ENCODE results near the gene A2ML1. TPM values are rescaled to one million over a fixed set of nuclear protein-coding genes. Genes with fewer than 3 reads are reported as not detected.

A2ML1 gene
- total RNA-seq, 1 experiment from 2014 or later = not detected

DNA sequence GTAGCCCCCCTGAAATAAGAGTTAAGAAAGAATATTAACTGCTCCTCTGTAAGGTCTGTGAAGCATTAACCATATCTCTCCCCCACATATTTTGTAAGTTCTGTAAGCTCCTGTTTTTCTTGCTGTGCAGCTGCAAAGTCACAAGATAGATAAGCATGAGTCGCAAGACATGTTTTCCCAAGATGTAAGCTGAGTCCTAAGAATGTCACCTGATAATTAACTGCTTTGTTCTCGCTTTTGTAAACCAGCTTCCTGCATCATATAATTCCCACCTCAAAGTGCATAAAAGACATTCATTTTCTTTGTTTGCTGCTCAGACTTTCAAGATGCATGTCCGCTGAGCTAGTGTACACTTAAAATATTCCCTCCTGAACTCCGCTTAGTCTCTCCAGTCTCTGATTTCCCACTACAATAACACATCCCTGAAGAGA, 64.9 kb downstream of the A2ML1 start:
- Mint-ChIP-seq H3K4me3 (ENCODE audit: unreplicated experiment) (no peak overlapping the region), H3K4me1 (ENCODE audit: insufficient read depth, unreplicated experiment) (peaks cover 6% of the 10 kb centered on the region), H3K27ac (ENCODE audit: low read depth, unreplicated experiment) (no peak overlapping the region), H3K36me3 (ENCODE audit: insufficient read depth, unreplicated experiment) (no peaks in the 10 kb centered on the region), H3K9me3 (ENCODE audit: unreplicated experiment) (no peaks in the 10 kb centered on the region), H3K27me3 (ENCODE audit: insufficient read depth, unreplicated experiment) (no peaks in the 10 kb centered on the region)
- intact Hi-C loops (cut with micrococcal nuclease) = no loop called here
- ChIA-PET POLR2A (no interaction called here), CTCF (interaction anchor here (0.6 to 1.5 kb wide), 7 partner anchors 9 to 1306 kb away, joined by 3 to 5 read pairs (median 3); no protein-coding TSS in a partner anchor)
- no peak for DNase-seq (ENCODE audit: unreplicated experiment)
- BruUV-seq (replicated peaks) = no TSS peak
- TF ChIP-seq, protein P1, sequence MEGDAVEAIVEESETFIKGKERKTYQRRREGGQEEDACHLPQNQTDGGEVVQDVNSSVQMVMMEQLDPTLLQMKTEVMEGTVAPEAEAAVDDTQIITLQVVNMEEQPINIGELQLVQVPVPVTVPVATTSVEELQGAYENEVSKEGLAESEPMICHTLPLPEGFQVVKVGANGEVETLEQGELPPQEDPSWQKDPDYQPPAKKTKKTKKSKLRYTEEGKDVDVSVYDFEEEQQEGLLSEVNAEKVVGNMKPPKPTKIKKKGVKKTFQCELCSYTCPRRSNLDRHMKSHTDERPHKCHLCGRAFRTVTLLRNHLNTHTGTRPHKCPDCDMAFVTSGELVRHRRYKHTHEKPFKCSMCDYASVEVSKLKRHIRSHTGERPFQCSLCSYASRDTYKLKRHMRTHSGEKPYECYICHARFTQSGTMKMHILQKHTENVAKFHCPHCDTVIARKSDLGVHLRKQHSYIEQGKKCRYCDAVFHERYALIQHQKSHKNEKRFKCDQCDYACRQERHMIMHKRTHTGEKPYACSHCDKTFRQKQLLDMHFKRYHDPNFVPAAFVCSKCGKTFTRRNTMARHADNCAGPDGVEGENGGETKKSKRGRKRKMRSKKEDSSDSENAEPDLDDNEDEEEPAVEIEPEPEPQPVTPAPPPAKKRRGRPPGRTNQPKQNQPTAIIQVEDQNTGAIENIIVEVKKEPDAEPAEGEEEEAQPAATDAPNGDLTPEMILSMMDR (IDR thresholded peaks at IDR 0.05; ENCODE audit: unreplicated experiment) = no peak

DNA sequence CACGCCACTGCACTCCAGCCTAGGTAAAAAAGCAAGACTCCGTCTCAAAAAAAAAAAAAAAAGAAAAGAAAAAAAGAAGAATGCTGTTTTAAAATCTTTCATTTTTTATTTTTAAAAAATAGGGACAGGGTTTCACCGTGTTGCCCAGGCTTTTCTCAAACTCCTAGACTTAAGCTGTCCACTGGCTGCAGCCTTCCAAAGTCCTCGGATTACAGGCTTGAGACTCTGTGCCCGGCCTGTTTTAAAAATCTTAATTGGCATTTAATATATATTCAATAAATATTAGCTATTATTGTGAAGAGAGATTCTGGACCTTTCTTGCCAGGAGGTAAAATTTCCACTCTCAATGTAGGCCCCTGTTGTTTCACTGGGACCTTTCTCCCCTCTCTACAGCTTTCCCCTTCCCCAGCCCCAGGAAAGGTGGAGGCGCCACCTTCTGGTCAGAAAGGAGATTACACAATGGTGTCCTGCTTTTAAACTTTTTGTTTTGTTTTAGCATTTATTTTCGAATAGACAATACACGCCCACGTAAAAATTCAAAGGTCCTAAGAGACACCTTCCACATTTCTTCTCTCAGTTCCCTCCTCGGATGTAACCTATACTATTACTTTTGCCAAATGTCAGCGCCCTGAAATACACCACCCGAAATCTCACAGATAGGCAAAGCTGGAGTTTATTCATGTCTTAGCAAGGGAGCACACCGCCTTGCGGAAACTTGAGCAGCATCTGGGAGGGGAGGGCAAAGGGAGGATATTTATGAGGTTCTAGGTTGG, 68.1 kb downstream of the A2ML1 start:
- H3K27ac Mint-ChIP-seq (ENCODE audit: low read depth, unreplicated experiment) = peak overlapping the region; percentile 86
- intact Hi-C loops (cut with micrococcal nuclease) = loop anchor here (1.0 to 10.0 kb wide), 5 partner anchors 116 to 348 kb away; partner anchors contain the start of gene CLEC4E
- TF ChIP-seq, protein P1 (IDR thresholded peaks at IDR 0.05; ENCODE audit: unreplicated experiment) = peak; percentile 82

DNA sequence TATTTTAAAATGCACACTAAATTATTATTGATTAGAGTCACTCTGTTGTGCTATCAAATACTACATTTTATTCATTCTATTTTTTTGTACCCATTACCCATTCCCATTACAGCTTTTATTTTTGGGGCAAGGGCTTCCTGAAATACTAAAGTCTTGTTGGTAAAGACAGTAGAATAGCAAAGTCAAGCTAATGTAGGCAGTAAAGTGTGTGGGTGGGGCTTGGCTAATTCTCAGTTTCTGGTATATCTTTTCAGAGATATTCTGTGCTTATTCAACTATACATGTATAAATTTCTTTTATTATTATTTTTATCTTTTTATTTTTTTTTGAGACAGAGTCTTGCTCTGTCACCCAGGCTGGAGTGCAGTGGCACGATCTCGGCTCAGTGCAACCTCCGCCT, 69.6 kb downstream of the A2ML1 start:
- H3K36me3 Mint-ChIP-seq (ENCODE audit: insufficient read depth, unreplicated experiment) = no peaks in the 10 kb centered on the region

More for the DNA sequence above, 68.1 kb downstream of the A2ML1 start:
- Mint-ChIP-seq H3K36me3 (ENCODE audit: insufficient read depth, unreplicated experiment) (no peaks in the 10 kb centered on the region), H3K4me1 (ENCODE audit: insufficient read depth, unreplicated experiment) (peaks cover 6% of the 10 kb centered on the region), H3K4me3 (ENCODE audit: unreplicated experiment) (peak overlapping the region; percentile 83), H3K9me3 (ENCODE audit: unreplicated experiment) (no peaks in the 10 kb centered on the region), H3K27me3 (ENCODE audit: insufficient read depth, unreplicated experiment) (no peaks in the 10 kb centered on the region)
- peak; percentile 67 for DNase-seq (ENCODE audit: unreplicated experiment)
- CTCF ChIA-PET = interaction anchor here (0.5 to 5.0 kb wide), 84 partner anchors 9 to 863 kb away, joined by 3 to 165 read pairs (median 5); partner anchors contain the start of genes AICDA, CLEC4E, M6PR and RIMKLB
- POLR2A ChIA-PET = interaction anchor here (0.9 to 1.8 kb wide), 2 partner anchors 59 to 209 kb away, joined by 3 to 9 read pairs; partner anchors contain the start of gene M6PR
- no TSS peak for BruUV-seq (replicated peaks)

More for the DNA sequence above, 69.6 kb downstream of the A2ML1 start:
- peaks cover 6% of the 10 kb centered on the region for H3K4me1 Mint-ChIP-seq (ENCODE audit: insufficient read depth, unreplicated experiment)
- H3K4me3 Mint-ChIP-seq (ENCODE audit: unreplicated experiment) = no peak overlapping the region
- intact Hi-C loops (cut with micrococcal nuclease) = loop anchor here (2.0 to 10.0 kb wide), 3 partner anchors 117 to 350 kb away; partner anchors contain the start of gene CLEC4E
- BruUV-seq (replicated peaks) = no TSS peak
- ChIA-PET CTCF (interaction anchor here (0.7 to 5.0 kb wide), 9 partner anchors 16 to 235 kb away, joined by 3 to 165 read pairs (median 10); no protein-coding TSS in a partner anchor), POLR2A (interaction anchor here (0.7 kb wide), 1 partner anchor 263 kb away, joined by 4 read pairs; no protein-coding TSS in a partner anchor)
- no peak for DNase-seq (ENCODE audit: unreplicated experiment)
- no peak overlapping the region for H3K27ac Mint-ChIP-seq (ENCODE audit: low read depth, unreplicated experiment)
- TF ChIP-seq, protein P1 (IDR thresholded peaks at IDR 0.05; ENCODE audit: unreplicated experiment) = no peak
- no peaks in the 10 kb centered on the region for H3K27me3 Mint-ChIP-seq (ENCODE audit: insufficient read depth, unreplicated experiment)
- H3K9me3 Mint-ChIP-seq (ENCODE audit: unreplicated experiment) = no peaks in the 10 kb centered on the region
